Left ventricle myocardium inferior (tissue), 1 donor: ENCODE measurements around the gene KRT83. TPM values are rescaled to one million over a fixed set of nuclear protein-coding genes. Genes with fewer than 3 reads are reported as not detected.

ENCODE experiments used
- DNase-seq: peaks from one replicate; pipeline ENCODE4 v3.0.0-alpha.2; 2020
- H3K27ac ChIP-seq: fragments of 200-600 bp; replicated peaks from 2 replicates; pipeline ENCODE4 v1.8.0; 2021
- H3K27me3 ChIP-seq: fragments of 200-600 bp; 2 replicates; pipeline ENCODE4 v1.8.0; 2021; ENCODE audit warnings: low read depth
- H3K36me3 ChIP-seq: fragments of 200-600 bp; 2 replicates; pipeline ENCODE4 v1.8.0; 2021
- H3K4me1 ChIP-seq: fragments of 200-600 bp; 2 replicates; pipeline ENCODE4 v1.8.0; 2021
- H3K4me3 ChIP-seq: fragments of 200-600 bp; 2 replicates; pipeline ENCODE4 v1.8.0; 2021; ENCODE audit warnings: mild to moderate bottlenecking, moderate library complexity
- H3K9me3 ChIP-seq: fragments of 200-600 bp; replicated peaks from 2 replicates; pipeline ENCODE4 v1.8.0; 2021
- CTCF ChIP-seq: fragments of 200-600 bp; IDR thresholded peaks from 2 replicates; pipeline ENCODE4 v1.8.0; 2021; ENCODE audit warnings: antibody characterized with exemption, mild to moderate bottlenecking, borderline replicate concordance
- intact Hi-C: fragments of 100-400 bp; cut with micrococcal nuclease; formaldehyde crosslinking; loops from one replicate; pipeline ENCODE4 v1.11.0; 2022
- total RNA-seq: library from RNA; stranded (reverse); fragmentation: NEBNext Ultra II Directional; extraction: Animal tissue kit (Norgen Biotek cat#: 25700); gene quantifications from one replicate; pipeline ENCODE4 v1.2.1, GENCODE V29; 2021
- donor health status: DM: no; HTN: yes; CAD: no; lungs with severe emphysema.

The KRT83 gene
- total RNA-seq, 1 donor from 2014 or later = not detected

GRCh38 chr12:52331039-52331438 lies 9.8 kb upstream of the KRT83 start:
- peaks cover 65% of the 10 kb centered on the region for H3K27me3 ChIP-seq
- DNase-seq = no peak
- H3K4me3 ChIP-seq = no peak overlapping the region
- no peak for TF ChIP-seq CTCF
- intact Hi-C loops = no loop called here
- H3K4me1 ChIP-seq = no peaks in the 10 kb centered on the region
- H3K27ac ChIP-seq = no peak overlapping the region
- peaks cover 10% of the 10 kb centered on the region for H3K9me3 ChIP-seq
- no peaks in the 10 kb centered on the region for H3K36me3 ChIP-seq

GRCh38 chr12:52327830-52328500 lies 6.8 kb upstream of the KRT83 start:
- intact Hi-C loops = loop anchor here (5.0 kb wide), 1 partner anchor 171 kb away; no protein-coding TSS in a partner anchor

GRCh38 chr12:52327052-52327829 lies 6.0 kb upstream of the KRT83 start:
- Histone ChIP-seq H3K27ac (no peak overlapping the region), H3K9me3 (no peaks in the 10 kb centered on the region), H3K4me1 (no peaks in the 10 kb centered on the region), H3K36me3 (no peaks in the 10 kb centered on the region), H3K4me3 (no peak overlapping the region), H3K27me3 (peaks cover 67% of the 10 kb centered on the region)
- intact Hi-C loops = loop anchor here (5.0 kb wide), 1 partner anchor 170 kb away; no protein-coding TSS in a partner anchor
- peak; percentile 58 for DNase-seq
- TF ChIP-seq CTCF = peak; percentile 79

More at GRCh38 chr12:52327830-52328500, 6.8 kb upstream of the KRT83 start:
- H3K4me3 ChIP-seq = no peak overlapping the region
- DNase-seq = no peak
- H3K27me3 ChIP-seq = peaks cover 63% of the 10 kb centered on the region
- TF ChIP-seq CTCF = no peak
- H3K4me1 ChIP-seq = no peaks in the 10 kb centered on the region
- H3K27ac ChIP-seq = no peak overlapping the region
- no peaks in the 10 kb centered on the region for H3K9me3 ChIP-seq
- H3K36me3 ChIP-seq = no peaks in the 10 kb centered on the region

GRCh38 chr12:52324153-52324444 lies 2.9 kb upstream of the KRT83 start:
- no peaks in the 10 kb centered on the region for H3K4me1 ChIP-seq
- DNase-seq = no peak
- H3K36me3 ChIP-seq = no peaks in the 10 kb centered on the region
- intact Hi-C loops = no loop called here
- TF ChIP-seq CTCF = no peak
- no peaks in the 10 kb centered on the region for H3K9me3 ChIP-seq
- H3K27ac ChIP-seq = no peak overlapping the region
- H3K4me3 ChIP-seq = no peak overlapping the region
- H3K27me3 ChIP-seq = peaks cover 85% of the 10 kb centered on the region

GRCh38 chr12:52323416-52324152 lies 2.4 kb upstream of the KRT83 start:
- no peak for TF ChIP-seq CTCF
- intact Hi-C loops = no loop called here
- H3K4me1 ChIP-seq = no peaks in the 10 kb centered on the region
- no peaks in the 10 kb centered on the region for H3K9me3 ChIP-seq
- peaks cover 85% of the 10 kb centered on the region for H3K27me3 ChIP-seq
- no peaks in the 10 kb centered on the region for H3K36me3 ChIP-seq
- H3K4me3 ChIP-seq = no peak overlapping the region
- no peak for DNase-seq
- no peak overlapping the region for H3K27ac ChIP-seq
